ENCODE measurements around the gene VPS13A.

DNA sequence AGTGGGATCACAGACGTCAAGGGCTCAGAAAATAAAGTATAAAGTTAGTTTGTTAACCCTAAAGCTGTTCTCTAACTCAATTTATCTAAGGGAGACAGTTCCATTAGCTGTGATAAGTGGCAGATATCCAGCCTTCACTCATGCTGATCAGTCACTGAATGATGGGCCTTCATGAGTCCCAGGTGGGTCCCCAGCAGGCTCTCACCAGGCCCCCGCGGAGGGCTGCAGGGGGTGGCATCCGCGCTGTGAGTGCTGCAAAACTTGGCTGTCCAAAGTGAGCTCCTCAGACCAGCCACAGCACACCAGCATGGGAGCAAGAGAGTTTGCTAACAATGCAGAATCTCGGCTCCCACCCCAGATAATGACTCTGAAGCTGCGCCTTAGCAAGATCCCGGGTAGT lies 283.6 kb downstream of the VPS13A start:
- TF ChIP-seq CTCF (IDR thresholded peaks at IDR 0.05; ENCODE audit: low read depth, low read length, missing input control) (no peak), EGR1 (IDR thresholded peaks at IDR 0.05; ENCODE audit: low read depth in 2 of 2) (no peak), REST (IDR thresholded peaks at IDR 0.05) (no peak), YY1 (IDR thresholded peaks at IDR 0.05) (no peak), HNF4G (IDR thresholded peaks at IDR 0.05) (no peak), TAF1 (conservative IDR thresholded peaks at IDR 0.05) (no peak), MAX (IDR thresholded peaks at IDR 0.05) (no peak), SP1 (IDR thresholded peaks at IDR 0.05) (no peak), RXRA (IDR thresholded peaks at IDR 0.05) (no peak)
- TF ChIP-seq, protein P1, sequence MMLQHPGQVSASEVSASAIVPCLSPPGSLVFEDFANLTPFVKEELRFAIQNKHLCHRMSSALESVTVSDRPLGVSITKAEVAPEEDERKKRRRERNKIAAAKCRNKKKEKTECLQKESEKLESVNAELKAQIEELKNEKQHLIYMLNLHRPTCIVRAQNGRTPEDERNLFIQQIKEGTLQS (IDR thresholded peaks at IDR 0.05) = no peak

Measured in liver (tissue), 3 donors.